HCT116 (cell line): ENCODE data around the gene MGST1. TPM values are rescaled to one million over a fixed set of nuclear protein-coding genes. Genes with fewer than 3 reads are reported as not detected.

Experiments
- ATAC-seq: fragments of 200-7000 bp; cut with Tn5 transposase; 2 replicates; pipeline ENCODE4 v1.9.1; 2020; ENCODE audit warnings: mild to moderate bottlenecking, moderate library complexity
- BruUV-seq: library from RNA; stranded (reverse); fragments of 400-500 nt; replicated peaks from 2 replicates; lab custom pipeline; 2021; lab: Mats Ljungman, UMichigan
- CTCF ChIA-PET: fragments of 300-600 bp; sonication (Branson Sonifier 250); formaldehyde crosslinking; loops from one replicate; lab custom pipeline; 2021; ENCODE audit warnings: antibody characterized with exemption; lab: Charles Lee
- POLR2A ChIA-PET: fragments of 300-600, 350-600 bp; sonication (Branson Sonifier 250); formaldehyde crosslinking; loops from one replicate; lab custom pipeline; 2021; ENCODE audit warnings: antibody characterized with exemption; lab: Charles Lee
- RAD21 ChIA-PET, 2 experiments: fragments of 300-600 bp; sonication (Branson Sonifier 250); formaldehyde crosslinking; loops; one replicate each; lab custom pipeline; 2023; ENCODE audit warnings: low total read pairs in 2 of 2; ENCODE audit not compliant: uncharacterized antibody in 2 of 2, unreplicated experiment in 2 of 2, low non-redundant PET in 1 of 2; lab: Charles Lee
- DNase-seq: peaks from one replicate; pipeline ENCODE4 v3.0.0-alpha.2; 2010; ENCODE audit warnings: low read depth, low spot score
- H2AFZ ChIP-seq: fragments of 200-600 bp; shearing (Covaris generic), sonication (generic); 2 replicates; pipeline ENCODE4 v1.6.1; 2017; ENCODE audit warnings: low read depth, mixed run types, mixed read lengths, antibody characterized with exemption, low read length; ENCODE audit not compliant: poor library complexity, severe bottlenecking
- H3K27ac ChIP-seq: 2 replicates; pipeline ENCODE4 v1.5.1; 2012; ENCODE audit warnings: low read depth, low read length
- H3K27me3 ChIP-seq: fragments of 200-600 bp; sonication (generic); 2 replicates; pipeline ENCODE4 v1.6.1; 2016; ENCODE audit warnings: mixed run types, low read length, mixed read lengths; ENCODE audit not compliant: insufficient read depth
- H3K36me3 ChIP-seq, 2 experiments: fragments of 200-500 bp in 1 of 2; fragments of 200-600 bp in 1 of 2; sonication (Bioruptor generic) in 1 of 2; sonication (generic) in 1 of 2; 2 replicates each; pipeline versions ENCODE4 v1.5.1 to v1.6.1; 2014 to 2016; ENCODE audit warnings: low read length in 2 of 2, inconsistent platforms in 1 of 2, mixed read lengths in 1 of 2, mixed run types in 1 of 2; ENCODE audit not compliant: insufficient read depth in 2 of 2, control insufficient read depth in 1 of 2
- H3K4me1 ChIP-seq, 2 experiments: fragments of 200-600 bp in 1 of 2; sonication (generic) in 1 of 2; 2 replicates each; pipeline versions ENCODE4 v1.5.1 to v1.6.1; 2012 to 2017; ENCODE audit warnings: low read length in 2 of 2, inconsistent platforms in 1 of 2, mild to moderate bottlenecking in 1 of 2, mixed read lengths in 1 of 2, mixed run types in 1 of 2, moderate library complexity in 1 of 2; ENCODE audit not compliant: insufficient read depth in 2 of 2, control insufficient read depth in 1 of 2
- H3K4me2 ChIP-seq: fragments of 200-600 bp; sonication (generic); 2 replicates; pipeline ENCODE4 v1.6.1; 2017; ENCODE audit warnings: mixed run types, low read length, mixed read lengths
- H3K4me3 ChIP-seq, 2 experiments: fragments of 200-600 bp in 1 of 2; sonication (generic) in 1 of 2; replicated peaks in 1 of 2; 2 replicates each; pipeline ENCODE4 v1.5.1; 2011 to 2016; ENCODE audit warnings: low read length in 2 of 2, control low read depth in 1 of 2, low read depth in 1 of 2, mild to moderate bottlenecking in 1 of 2, mixed read lengths in 1 of 2, mixed run types in 1 of 2
- H3K79me2 ChIP-seq: fragments of 200-600 bp; sonication (generic); 2 replicates; pipeline ENCODE4 v1.6.1; 2017; ENCODE audit warnings: mild to moderate bottlenecking, mixed run types, low read length, moderate library complexity, mixed read lengths; ENCODE audit not compliant: insufficient read depth
- H3K9ac ChIP-seq: fragments of 200-600 bp; sonication (generic); 2 replicates; pipeline ENCODE4 v1.6.1; 2016; ENCODE audit warnings: low read length, mixed read lengths
- H3K9me2 ChIP-seq: fragments of 200-600 bp; sonication (generic), shearing (Covaris generic); 2 replicates; pipeline ENCODE4 v1.6.1; 2017; ENCODE audit warnings: mixed run types, mild to moderate bottlenecking, moderate library complexity; ENCODE audit not compliant: insufficient read depth
- H3K9me3 ChIP-seq, 2 experiments: fragments of 200-500 bp in 1 of 2; fragments of 200-600 bp in 1 of 2; sonication (Bioruptor generic) in 1 of 2; sonication (generic) in 1 of 2; 2 replicates each; pipeline ENCODE4 v1.6.1; 2014 to 2017; ENCODE audit warnings: low read length in 2 of 2, mixed read lengths in 2 of 2, inconsistent platforms in 1 of 2, low read depth in 1 of 2, mild to moderate bottlenecking in 1 of 2, mixed run types in 1 of 2, moderate library complexity in 1 of 2; ENCODE audit not compliant: control insufficient read depth in 1 of 2, insufficient read depth in 1 of 2
- H4K20me1 ChIP-seq: fragments of 200-600 bp; sonication (generic), shearing (Covaris generic); 2 replicates; pipeline ENCODE4 v1.6.1; 2017; ENCODE audit warnings: mixed run types, mild to moderate bottlenecking, moderate library complexity; ENCODE audit not compliant: insufficient read depth
- ATF3 ChIP-seq: IDR thresholded peaks from 2 replicates; pipeline ENCODE4 v1.6.1; 2012
- CEBPB ChIP-seq: IDR thresholded peaks from 2 replicates; pipeline ENCODE4 v1.6.1; 2012; ENCODE audit warnings: low read depth
- CTCF ChIP-seq, 3 experiments: fragments of 200-600 bp in 1 of 3; sonication (generic) in 1 of 3; IDR thresholded peaks in 2 of 3; conservative IDR thresholded peaks in 1 of 3; 2 replicates each; pipeline ENCODE4 v1.5.1; 2012 to 2017; ENCODE audit warnings: low read depth in 2 of 3, low read length in 2 of 3, antibody characterized with exemption in 1 of 3, borderline replicate concordance in 1 of 3, control low read depth in 1 of 3, mild to moderate bottlenecking in 1 of 3, mixed read lengths in 1 of 3, mixed run types in 1 of 3, moderate library complexity in 1 of 3; ENCODE audit not compliant: insufficient read depth in 1 of 3
- EZH2phosphoT487 ChIP-seq: fragments of 200-600 bp; IDR thresholded peaks from 2 replicates; pipeline ENCODE4 v1.6.1; 2018; ENCODE audit warnings: antibody characterized with exemption, borderline replicate concordance
- FOSL1 ChIP-seq: IDR thresholded peaks from 2 replicates; pipeline ENCODE4 v1.6.1; 2012; ENCODE audit warnings: low read depth
- JUND ChIP-seq: IDR thresholded peaks from 2 replicates; pipeline ENCODE4 v1.6.1; 2012
- POLR2A ChIP-seq: IDR thresholded peaks from 2 replicates; pipeline ENCODE4 v1.7.0; 2011; ENCODE audit warnings: borderline replicate concordance; ENCODE audit not compliant: insufficient read depth, insufficient read length; ENCODE audit errors: extremely low read depth
- POLR2AphosphoS5 ChIP-seq: IDR thresholded peaks from 2 replicates; pipeline ENCODE4 v1.6.1; 2011; ENCODE audit warnings: mild to moderate bottlenecking, low read depth, low read length, moderate library complexity
- REST ChIP-seq: IDR thresholded peaks from 2 replicates; pipeline ENCODE4 v1.6.1; 2012; ENCODE audit warnings: low read depth
- SIN3A ChIP-seq: IDR thresholded peaks from 2 replicates; pipeline ENCODE4 v1.6.1; 2012; ENCODE audit warnings: low read depth
- SRF ChIP-seq: IDR thresholded peaks from 2 replicates; pipeline ENCODE4 v1.6.1; 2012; ENCODE audit warnings: low read depth
- YY1 ChIP-seq: IDR thresholded peaks from 2 replicates; pipeline ENCODE4 v1.6.1; 2011; ENCODE audit warnings: low read length, low read depth, moderate library complexity, mild to moderate bottlenecking; ENCODE audit not compliant: insufficient replicate concordance; ENCODE audit errors: extremely low read depth
- ZFX ChIP-seq: fragments of 450-650 bp; IDR thresholded peaks from 2 replicates; pipeline ENCODE4 v1.6.1; 2017
- ZNF274 ChIP-seq: fragments of 200-500 bp; sonication (Bioruptor generic); IDR thresholded peaks from 2 replicates; pipeline ENCODE4 v1.6.1; 2014; ENCODE audit warnings: mild to moderate bottlenecking, low read depth, low read length, inconsistent platforms
- intact Hi-C: fragments of 100-400 bp; cut with micrococcal nuclease; formaldehyde crosslinking; loops from 2 replicates; pipeline ENCODE4 v1.10.0; 2022
- total RNA-seq: library from RNA; stranded (reverse); gene quantifications from one replicate; pipeline ENCODE4 v1.2.1, GENCODE V29; 2021; ENCODE audit not compliant: unreplicated experiment
- TF ChIP-seq, protein P1 (sequence below): IDR thresholded peaks from 2 replicates; pipeline ENCODE4 v1.6.1; 2012
- TF ChIP-seq, protein P2 (sequence below): IDR thresholded peaks from 2 replicates; pipeline ENCODE4 v1.6.1; 2011; ENCODE audit warnings: mild to moderate bottlenecking, low read length, moderate library complexity; ENCODE audit not compliant: insufficient replicate concordance; ENCODE audit errors: extremely low read depth

Gene MGST1
- total RNA-seq, 1 experiment from 2014 or later = 111 TPM

DNA sequence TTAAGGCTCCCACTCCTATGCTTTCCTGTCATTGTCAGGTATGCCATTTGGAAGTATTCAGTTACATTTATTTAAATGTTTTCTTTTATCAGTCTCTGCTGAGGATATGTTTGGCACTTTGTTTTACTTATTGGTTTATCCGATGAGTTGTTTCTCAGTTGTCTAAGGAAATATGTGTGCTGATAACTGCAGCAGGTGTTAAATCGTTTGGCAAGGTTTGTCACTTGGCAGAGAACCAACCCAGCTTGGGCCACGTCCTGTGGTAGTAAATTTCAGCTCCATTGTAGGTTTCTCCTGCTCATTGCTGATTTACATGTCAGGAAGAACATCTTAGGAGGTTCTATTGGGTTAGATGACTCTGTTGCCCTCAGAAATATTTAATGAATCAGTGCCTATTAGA is 22.0 kb upstream of the MGST1 start:
- ChIA-PET CTCF (no interaction called here), POLR2A (no interaction called here), RAD21 (no interaction called here)
- Histone ChIP-seq H3K79me2 (no peaks in the 10 kb centered on the region), H3K9me2 (no peaks in the 10 kb centered on the region), H3K27me3 (no peaks in the 10 kb centered on the region), H2AFZ (no peak overlapping the region), H3K9ac (no peak overlapping the region), H3K4me2 (no peak overlapping the region), H3K27ac (no peak overlapping the region), H3K9me3 (no peaks in the 10 kb centered on the region), H3K4me1 (no peaks in the 10 kb centered on the region), H3K36me3 (no peaks in the 10 kb centered on the region), H3K4me3 (no peak overlapping the region), H4K20me1 (no peaks in the 10 kb centered on the region)
- ATAC-seq (no peak), DNase-seq (no peak)
- TF ChIP-seq YY1 (no peak), ZNF274 (no peak), REST (no peak), POLR2AphosphoS5 (no peak), CEBPB (no peak), CTCF (IDR thresholded peaks at IDR 0.05 in 2 of 3, conservative IDR thresholded peaks at IDR 0.05 in 1 of 3; ENCODE audit: borderline replicate concordance in 1 of 3, insufficient read depth in 1 of 3, low read depth in 2 of 3, low read length in 2 of 3) (no peak), SIN3A (no peak), FOSL1 (no peak), ZFX (no peak), SRF (no peak), JUND (no peak), POLR2A (no peak), ATF3 (no peak), EZH2phosphoT487 (no peak)
- TF ChIP-seq, protein P1, sequence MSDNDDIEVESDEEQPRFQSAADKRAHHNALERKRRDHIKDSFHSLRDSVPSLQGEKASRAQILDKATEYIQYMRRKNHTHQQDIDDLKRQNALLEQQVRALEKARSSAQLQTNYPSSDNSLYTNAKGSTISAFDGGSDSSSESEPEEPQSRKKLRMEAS = no peak
- TF ChIP-seq, protein P2, sequence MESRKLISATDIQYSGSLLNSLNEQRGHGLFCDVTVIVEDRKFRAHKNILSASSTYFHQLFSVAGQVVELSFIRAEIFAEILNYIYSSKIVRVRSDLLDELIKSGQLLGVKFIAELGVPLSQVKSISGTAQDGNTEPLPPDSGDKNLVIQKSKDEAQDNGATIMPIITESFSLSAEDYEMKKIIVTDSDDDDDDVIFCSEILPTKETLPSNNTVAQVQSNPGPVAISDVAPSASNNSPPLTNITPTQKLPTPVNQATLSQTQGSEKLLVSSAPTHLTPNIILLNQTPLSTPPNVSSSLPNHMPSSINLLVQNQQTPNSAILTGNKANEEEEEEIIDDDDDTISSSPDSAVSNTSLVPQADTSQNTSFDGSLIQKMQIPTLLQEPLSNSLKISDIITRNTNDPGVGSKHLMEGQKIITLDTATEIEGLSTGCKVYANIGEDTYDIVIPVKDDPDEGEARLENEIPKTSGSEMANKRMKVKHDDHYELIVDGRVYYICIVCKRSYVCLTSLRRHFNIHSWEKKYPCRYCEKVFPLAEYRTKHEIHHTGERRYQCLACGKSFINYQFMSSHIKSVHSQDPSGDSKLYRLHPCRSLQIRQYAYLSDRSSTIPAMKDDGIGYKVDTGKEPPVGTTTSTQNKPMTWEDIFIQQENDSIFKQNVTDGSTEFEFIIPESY = no peak
- BruUV-seq = no TSS peak
- intact Hi-C loops = no loop called here
